HepG2 (cell line): Measurements from ENCODE around the gene APOM. TPM values are rescaled to one million over a fixed set of nuclear protein-coding genes. Genes with fewer than 3 reads are reported as not detected.

Experiments used
- CENPT ChIP-seq: sonication (generic); formaldehyde crosslinking; IDR thresholded peaks from 2 replicates; pipeline ENCODE4 v1.8.0; 2022; ENCODE audit warnings: low read depth, mild to moderate bottlenecking, moderate library complexity, missing genetic modification reagents
- CENPX ChIP-seq: sonication (generic); formaldehyde crosslinking; IDR thresholded peaks from 2 replicates; pipeline ENCODE4 v1.9.0; 2021; ENCODE audit warnings: mild to moderate bottlenecking, missing genetic modification reagents, moderate library complexity
- DNMT1 ChIP-seq: sonication (generic); formaldehyde crosslinking; IDR thresholded peaks from 2 replicates; pipeline ENCODE4 v1.5.1; 2020; ENCODE audit warnings: mild to moderate bottlenecking, missing genetic modification reagents
- EP300 ChIP-seq, 3 experiments: sonication (generic) in 1 of 3; formaldehyde crosslinking in 1 of 3; IDR thresholded peaks; 2 replicates each; pipeline versions ENCODE4 v1.5.1 to v1.6.1; 2011 to 2020; ENCODE audit warnings: low read depth in 2 of 3, low read length in 2 of 3, borderline replicate concordance in 1 of 3, improper control_type of control experiment in 1 of 3, mild to moderate bottlenecking in 1 of 3, missing genetic modification reagents in 1 of 3, moderate library complexity in 1 of 3
- KMT2A ChIP-seq: sonication (generic); formaldehyde crosslinking; IDR thresholded peaks from 2 replicates; pipeline ENCODE4 v1.4.0; 2020; ENCODE audit warnings: missing genetic modification reagents
- NAIF1 ChIP-seq: sonication (generic); formaldehyde crosslinking; IDR thresholded peaks from 2 replicates; pipeline ENCODE4 v1.5.0; 2020; ENCODE audit warnings: mild to moderate bottlenecking, missing genetic modification reagents, borderline replicate concordance
- ZMYM4 ChIP-seq: sonication (generic); formaldehyde crosslinking; IDR thresholded peaks from 2 replicates; pipeline ENCODE4 v1.8.1; 2023; ENCODE audit warnings: mild to moderate bottlenecking, missing genetic modification reagents
- ZNF225 ChIP-seq: sonication (generic); formaldehyde crosslinking; IDR thresholded peaks from 2 replicates; pipeline ENCODE4 v1.4.0; 2020; ENCODE audit warnings: mild to moderate bottlenecking, missing genetic modification reagents
- ZNF350 ChIP-seq: sonication (generic); formaldehyde crosslinking; IDR thresholded peaks from 2 replicates; pipeline ENCODE4 v1.4.0; 2020; ENCODE audit warnings: mild to moderate bottlenecking, low read depth, missing genetic modification reagents, borderline replicate concordance
- ZNF512 ChIP-seq: sonication (generic); formaldehyde crosslinking; IDR thresholded peaks from 2 replicates; pipeline ENCODE4 v1.4.0; 2020; ENCODE audit warnings: mild to moderate bottlenecking, missing genetic modification reagents
- ZNF552 ChIP-seq: sonication (generic); formaldehyde crosslinking; IDR thresholded peaks from 2 replicates; pipeline ENCODE4 v1.9.0; 2022; ENCODE audit warnings: missing genetic modification reagents, mild to moderate bottlenecking, borderline replicate concordance
- ZNF788 ChIP-seq: sonication (generic); formaldehyde crosslinking; IDR thresholded peaks from 2 replicates; pipeline ENCODE4 v1.5.0; 2020; ENCODE audit warnings: mild to moderate bottlenecking, missing genetic modification reagents, borderline replicate concordance
- ZNF800 ChIP-seq: sonication (generic); formaldehyde crosslinking; IDR thresholded peaks from 2 replicates; pipeline ENCODE4 v1.4.0; 2020; ENCODE audit warnings: missing genetic modification reagents
- polyA plus RNA-seq, 8 experiments: library from polyadenylated mRNA; depleted of rRNA in 3 of 8; stranded (reverse) in 7 of 8; unstranded in 1 of 8; fragments of >200 nt; fragmentation: Illumina TruSeq in 4 of 8; extraction: Trizol in 4 of 8; gene quantifications; 2 replicates each; pipeline versions ENCODE4 v1.2.1 to v1.2.3, GENCODE V29; 2011 to 2016; ENCODE audit warnings: low read depth in 4 of 8, missing spikeins in 1 of 8, mixed read lengths in 1 of 8; ENCODE audit not compliant: insufficient read depth in 1 of 8
- total RNA-seq, 5 experiments: library from RNA; depleted of rRNA; stranded (reverse); fragments of >200 nt; fragmentation: Illumina TruSeq; extraction: Trizol; gene quantifications; 2 replicates each; pipeline ENCODE4 v1.2.3, GENCODE V29; 2016; ENCODE audit warnings: low read depth in 1 of 5
- TF ChIP-seq, protein P1 (sequence below): sonication (generic); formaldehyde crosslinking; IDR thresholded peaks from 2 replicates; pipeline ENCODE4 v1.4.0; 2020; ENCODE audit warnings: missing genetic modification reagents, borderline replicate concordance
- TF ChIP-seq, protein P2 (sequence below), 2 experiments: IDR thresholded peaks; 2 replicates each; pipeline ENCODE4 v1.6.1; 2011 to 2012; ENCODE audit warnings: low read length in 2 of 2, borderline replicate concordance in 1 of 2, low read depth in 1 of 2, mild to moderate bottlenecking in 1 of 2, moderate library complexity in 1 of 2
- TF ChIP-seq, protein P3 (sequence below): sonication (generic); formaldehyde crosslinking; IDR thresholded peaks from 2 replicates; pipeline ENCODE4 v1.8.1; 2023; ENCODE audit warnings: mild to moderate bottlenecking, inconsistent platforms, moderate library complexity, missing genetic modification reagents, borderline replicate concordance

The APOM gene
- total and polyA plus RNA-seq, 2 of the 13 experiments (the other 11 are each of a cell fraction or from before 2014, with no cell fraction given) = 98.2 to 1,140 TPM

GRCh38 chr6:31702819-31703716, 47.4 kb downstream of the APOM start, which contains the start of gene ABHD16A (continued):
- TF ChIP-seq NAIF1 (peak; percentile 95), ZNF788 (peak; percentile 79; the same call in 1 of the 2 replicates), ZNF552 (CRISPR knock-in tag) (no peak), ZMYM4 (CRISPR knock-in tag) (peak; percentile 92), ZNF512 (CRISPR knock-in tag) (peak; percentile 64; the same call in 1 of the 2 replicates), ZNF800 (CRISPR knock-in tag) (peak; percentile 51; the same call in 1 of the 2 replicates), EP300 (IDR thresholded peaks at IDR 0.05; ENCODE audit: low read depth in 2 of 2, low read length in 2 of 2) (peak; percentile 56 to 79; a peak in 3 of 4 replicates), EP300 (CRISPR knock-in tag; IDR thresholded peaks at IDR 0.05; ENCODE audit: borderline replicate concordance) (no peak), ZNF225 (no peak), CENPT (no peak), KMT2A (CRISPR knock-in tag) (0 out of 2 replicates have a peak, but pooled peaks have one; percentile 18), ZNF350 (peak; percentile 85), CENPX (CRISPR knock-in tag) (no peak), DNMT1 (no peak)
- TF ChIP-seq, protein P1, sequence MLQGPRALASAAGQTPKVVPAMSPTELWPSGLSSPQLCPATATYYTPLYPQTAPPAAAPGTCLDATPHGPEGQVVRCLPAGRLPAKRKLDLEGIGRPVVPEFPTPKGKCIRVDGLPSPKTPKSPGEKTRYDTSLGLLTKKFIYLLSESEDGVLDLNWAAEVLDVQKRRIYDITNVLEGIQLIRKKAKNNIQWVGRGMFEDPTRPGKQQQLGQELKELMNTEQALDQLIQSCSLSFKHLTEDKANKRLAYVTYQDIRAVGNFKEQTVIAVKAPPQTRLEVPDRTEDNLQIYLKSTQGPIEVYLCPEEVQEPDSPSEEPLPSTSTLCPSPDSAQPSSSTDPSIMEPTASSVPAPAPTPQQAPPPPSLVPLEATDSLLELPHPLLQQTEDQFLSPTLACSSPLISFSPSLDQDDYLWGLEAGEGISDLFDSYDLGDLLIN (CRISPR knock-in tag) = 0 out of 2 replicates have a peak, but pooled peaks have one; percentile 6
- TF ChIP-seq, protein P2, sequence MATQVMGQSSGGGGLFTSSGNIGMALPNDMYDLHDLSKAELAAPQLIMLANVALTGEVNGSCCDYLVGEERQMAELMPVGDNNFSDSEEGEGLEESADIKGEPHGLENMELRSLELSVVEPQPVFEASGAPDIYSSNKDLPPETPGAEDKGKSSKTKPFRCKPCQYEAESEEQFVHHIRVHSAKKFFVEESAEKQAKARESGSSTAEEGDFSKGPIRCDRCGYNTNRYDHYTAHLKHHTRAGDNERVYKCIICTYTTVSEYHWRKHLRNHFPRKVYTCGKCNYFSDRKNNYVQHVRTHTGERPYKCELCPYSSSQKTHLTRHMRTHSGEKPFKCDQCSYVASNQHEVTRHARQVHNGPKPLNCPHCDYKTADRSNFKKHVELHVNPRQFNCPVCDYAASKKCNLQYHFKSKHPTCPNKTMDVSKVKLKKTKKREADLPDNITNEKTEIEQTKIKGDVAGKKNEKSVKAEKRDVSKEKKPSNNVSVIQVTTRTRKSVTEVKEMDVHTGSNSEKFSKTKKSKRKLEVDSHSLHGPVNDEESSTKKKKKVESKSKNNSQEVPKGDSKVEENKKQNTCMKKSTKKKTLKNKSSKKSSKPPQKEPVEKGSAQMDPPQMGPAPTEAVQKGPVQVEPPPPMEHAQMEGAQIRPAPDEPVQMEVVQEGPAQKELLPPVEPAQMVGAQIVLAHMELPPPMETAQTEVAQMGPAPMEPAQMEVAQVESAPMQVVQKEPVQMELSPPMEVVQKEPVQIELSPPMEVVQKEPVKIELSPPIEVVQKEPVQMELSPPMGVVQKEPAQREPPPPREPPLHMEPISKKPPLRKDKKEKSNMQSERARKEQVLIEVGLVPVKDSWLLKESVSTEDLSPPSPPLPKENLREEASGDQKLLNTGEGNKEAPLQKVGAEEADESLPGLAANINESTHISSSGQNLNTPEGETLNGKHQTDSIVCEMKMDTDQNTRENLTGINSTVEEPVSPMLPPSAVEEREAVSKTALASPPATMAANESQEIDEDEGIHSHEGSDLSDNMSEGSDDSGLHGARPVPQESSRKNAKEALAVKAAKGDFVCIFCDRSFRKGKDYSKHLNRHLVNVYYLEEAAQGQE (IDR thresholded peaks at IDR 0.05; ENCODE audit: borderline replicate concordance in 1 of 2, low read depth in 1 of 2, low read length in 2 of 2) = peak in 1 of 2 experiments; percentile 71; a peak in 1 of 4 replicates
- TF ChIP-seq, protein P3, sequence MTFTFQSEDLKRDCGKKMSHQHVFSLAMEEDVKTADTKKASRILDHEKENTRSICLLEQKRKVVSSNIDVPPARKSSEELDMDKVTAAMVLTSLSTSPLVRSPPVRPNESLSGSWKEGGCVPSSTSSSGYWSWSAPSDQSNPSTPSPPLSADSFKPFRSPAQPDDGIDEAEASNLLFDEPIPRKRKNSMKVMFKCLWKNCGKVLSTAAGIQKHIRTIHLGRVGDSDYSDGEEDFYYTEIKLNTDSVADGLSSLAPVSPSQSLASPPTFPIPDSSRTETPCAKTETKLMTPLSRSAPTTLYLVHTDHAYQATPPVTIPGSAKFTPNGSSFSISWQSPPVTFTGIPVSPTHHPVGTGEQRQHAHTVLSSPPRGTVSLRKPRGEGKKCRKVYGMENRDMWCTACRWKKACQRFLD (CRISPR knock-in tag) = no peak
